GM18868 (cell line): ENCODE measurements around the gene DOK3.
A peak's percentile ranks its signal among the peaks of the same experiment; 100 is the strongest.

Experiments
- ATAC-seq: cut with Tn5 transposase; IDR thresholded peaks from one replicate; pipeline ENCODE4 v1.9.1; 2021; ENCODE audit warnings: mild to moderate bottlenecking, moderate library complexity; ENCODE audit not compliant: unreplicated experiment

DOK3 gene

GRCh38 chr5:177484902-177485549 lies 24.6 kb downstream of the DOK3 start:
- no peak for ATAC-seq

- ATAC-seq, result no peak
Observed at GRCh38 chr5:177483994-177484901, 25.4 kb downstream of the DOK3 start.

GRCh38 chr5:177483042-177483441 lies 26.6 kb downstream of the DOK3 start:
- ATAC-seq, result no peak

GRCh38 chr5:177482359-177482795 lies 27.2 kb downstream of the DOK3 start:
- ATAC-seq, result no peak

- no peak for ATAC-seq
Observed at GRCh38 chr5:177479774-177480173, 29.9 kb downstream of the DOK3 start.

- no peak for ATAC-seq
Observed at GRCh38 chr5:177478711-177479646, 30.6 kb downstream of the DOK3 start.

- ATAC-seq, result no peak
Observed at GRCh38 chr5:177477701-177478477, 31.7 kb downstream of the DOK3 start.

GRCh38 chr5:177476531-177477233 lies 32.9 kb downstream of the DOK3 start:
- no peak for ATAC-seq

- no peak for ATAC-seq
Observed at GRCh38 chr5:177475563-177476427, 33.8 kb downstream of the DOK3 start.

GRCh38 chr5:177474846-177475562 lies 34.6 kb downstream of the DOK3 start:
- no peak for ATAC-seq

GRCh38 chr5:177474002-177474476 lies 35.6 kb downstream of the DOK3 start:
- no peak for ATAC-seq

- ATAC-seq, result peak; percentile 65
Observed at GRCh38 chr5:177473443-177474001, 36.1 kb downstream of the DOK3 start, which contains the start of gene DBN1. TSS of gene DBN1 (minus strand) at chr5:177473634. CDS start at chr5:177473521, 113 bp downstream.

GRCh38 chr5:177472460-177473442 lies 36.9 kb downstream of the DOK3 start:
- peak; percentile 52 for ATAC-seq

- ATAC-seq, result no peak
Observed at GRCh38 chr5:177471610-177472356, 37.8 kb downstream of the DOK3 start.

- no peak for ATAC-seq
Observed at GRCh38 chr5:177470759-177471536, 38.7 kb downstream of the DOK3 start.
